ENCODE data around the gene ABCB9. TPM values are rescaled to one million over a fixed set of nuclear protein-coding genes. Genes with fewer than 3 reads are reported as not detected.
"Not testable (repeated sequence)": the region's sequence is repeated elsewhere in the genome, so short reads cannot be mapped to it uniquely, and the experiment has no call there.

Gene ABCB9
- total RNA-seq, 1 experiment from 2014 or later = 11.0 TPM

DNA sequence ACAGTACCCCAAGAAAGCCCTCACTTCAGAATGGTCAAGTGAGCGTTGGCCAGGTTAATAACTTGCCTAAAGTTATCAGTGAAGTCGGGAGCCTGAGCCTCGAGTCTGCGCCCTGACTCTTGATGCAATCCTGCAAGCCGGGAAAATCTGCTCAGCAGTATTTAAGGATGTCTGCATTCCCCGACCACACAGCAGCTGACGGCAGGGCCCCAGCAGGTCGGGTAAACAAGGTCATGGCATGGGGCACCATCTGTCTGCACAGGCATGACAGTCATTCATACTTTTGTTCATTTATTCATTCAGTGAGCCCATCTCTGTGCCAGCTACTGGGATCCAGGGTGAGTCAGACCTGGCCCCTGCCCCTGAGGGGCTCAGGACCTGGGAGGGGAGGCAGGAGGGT, 11.1 kb downstream of the ABCB9 start:
- no peak for DNase-seq (ENCODE audit: low read depth in 1 of 2, low spot score in 2 of 2)
- Histone ChIP-seq H3K27me3 (replicated peaks) (no peaks in the 10 kb centered on the region), H3K4me3 (no peak overlapping the region), H3K9me3 (replicated peaks) (no peaks in the 10 kb centered on the region), H3K27ac (no peak overlapping the region), H3K4me1 (replicated peaks) (peaks cover 47% of the 10 kb centered on the region), H3K36me3 (peaks cover 23% of the 10 kb centered on the region)

- H3K27ac ChIP-seq = 0 out of 2 replicates have a peak overlapping the region, but pooled peaks have one; percentile 11
Observed at GRCh38 chr12:122951979-122952892, 14.0 kb downstream of the ABCB9 start.

DNA sequence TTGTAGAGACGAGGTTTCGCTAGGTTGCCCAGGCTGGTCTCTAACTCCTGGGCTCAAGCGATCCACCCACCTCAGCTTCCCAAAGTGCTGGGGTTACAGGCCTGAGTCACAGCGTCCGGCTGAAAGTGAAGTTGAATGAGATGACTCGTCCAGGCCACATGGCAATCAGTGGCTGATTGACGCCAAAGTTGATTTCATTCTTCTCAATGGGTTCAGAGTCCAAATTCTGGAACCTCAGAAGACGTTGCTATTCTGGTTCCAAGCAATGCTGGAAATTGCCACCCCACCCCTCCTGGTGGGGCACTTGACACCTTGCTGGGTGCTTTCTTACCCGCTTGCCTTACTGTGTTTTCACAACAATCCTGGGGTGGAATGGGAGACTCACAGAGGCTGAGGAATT, 14.9 kb downstream of the ABCB9 start:
- H3K36me3 ChIP-seq = peaks cover 23% of the 10 kb centered on the region
- no peaks in the 10 kb centered on the region for H3K27me3 ChIP-seq (replicated peaks)
- H3K4me3 ChIP-seq = no peak overlapping the region
- peak in 1 of 2 experiments; percentile 64 for DNase-seq (ENCODE audit: low read depth in 1 of 2, low spot score in 2 of 2)
- no peaks in the 10 kb centered on the region for H3K9me3 ChIP-seq (replicated peaks)
- peaks cover 56% of the 10 kb centered on the region for H3K4me1 ChIP-seq (replicated peaks)
- 0 out of 2 replicates have a peak overlapping the region, but pooled peaks have one; percentile 35 for H3K27ac ChIP-seq

More at GRCh38 chr12:122951979-122952892, 14.0 kb downstream of the ABCB9 start:
- peaks cover 55% of the 10 kb centered on the region for H3K4me1 ChIP-seq (replicated peaks)
- H3K36me3 ChIP-seq = peaks cover 27% of the 10 kb centered on the region
- H3K27me3 ChIP-seq (replicated peaks) = no peaks in the 10 kb centered on the region
- no peaks in the 10 kb centered on the region for H3K9me3 ChIP-seq (replicated peaks)
- H3K4me3 ChIP-seq = no peak overlapping the region
- DNase-seq (ENCODE audit: low read depth in 1 of 2, low spot score in 2 of 2) = peak in 1 of 2 experiments; percentile 69

GRCh38 chr12:122949816-122950675, 16.2 kb downstream of the ABCB9 start:
- Histone ChIP-seq H3K9me3 (replicated peaks) (no peaks in the 10 kb centered on the region), H3K36me3 (peaks cover 20% of the 10 kb centered on the region), H3K27me3 (replicated peaks) (no peaks in the 10 kb centered on the region), H3K4me3 (no peak overlapping the region), H3K27ac (no peak overlapping the region), H3K4me1 (replicated peaks) (peaks cover 61% of the 10 kb centered on the region)
- no peak for DNase-seq (ENCODE audit: low read depth in 1 of 2, low spot score in 2 of 2)

DNA sequence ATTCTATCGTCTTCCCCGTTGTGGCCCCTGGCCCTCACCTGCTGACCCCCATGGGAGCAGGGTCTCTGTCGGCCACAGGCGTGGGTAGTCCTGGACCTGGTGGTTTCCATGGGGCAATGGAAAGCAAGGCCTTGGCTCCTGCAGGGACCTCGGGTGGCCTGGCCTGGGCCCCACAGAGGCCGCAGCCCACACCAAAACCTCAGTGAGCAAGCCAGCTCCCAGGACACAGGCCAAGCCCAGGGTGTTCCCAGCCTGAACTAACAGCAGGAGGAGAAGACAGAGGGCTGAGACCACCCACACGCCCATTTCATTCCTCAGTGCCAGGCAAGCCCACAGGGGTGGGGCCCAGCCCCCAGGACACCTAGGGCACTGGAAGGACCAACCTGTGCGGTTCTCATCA, 16.9 kb downstream of the ABCB9 start:
- Histone ChIP-seq H3K4me3 (no peak overlapping the region), H3K27ac (no peak overlapping the region), H3K4me1 (replicated peaks) (peaks cover 61% of the 10 kb centered on the region), H3K9me3 (replicated peaks) (no peaks in the 10 kb centered on the region), H3K27me3 (replicated peaks) (no peaks in the 10 kb centered on the region), H3K36me3 (peaks cover 20% of the 10 kb centered on the region)
- no peak for DNase-seq (ENCODE audit: low read depth in 1 of 2, low spot score in 2 of 2)

DNA sequence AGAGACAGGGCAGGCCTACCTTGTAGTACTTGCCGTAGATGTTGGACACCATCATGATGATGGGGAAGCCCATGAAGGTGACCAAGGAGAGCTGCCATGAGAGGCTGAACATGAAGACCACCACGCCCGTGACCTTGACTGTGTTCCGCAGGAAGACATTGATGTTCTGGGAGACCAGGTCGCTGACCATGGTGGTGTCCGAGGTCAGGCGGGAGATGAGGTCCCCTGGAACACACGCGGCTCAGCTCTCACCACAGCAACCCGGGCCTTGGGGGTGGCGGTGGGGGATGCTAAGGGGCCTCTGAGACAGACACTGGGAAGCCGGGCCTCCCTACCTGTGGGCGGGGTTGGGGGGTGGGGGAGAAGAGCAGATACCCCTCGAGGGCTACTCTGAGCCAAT, 17.7 kb downstream of the ABCB9 start:
- peaks cover 17% of the 10 kb centered on the region for H3K36me3 ChIP-seq
- no peaks in the 10 kb centered on the region for H3K9me3 ChIP-seq (replicated peaks)
- DNase-seq (ENCODE audit: low read depth in 1 of 2, low spot score in 2 of 2) = no peak
- H3K27ac ChIP-seq = no peak overlapping the region
- no peak overlapping the region for H3K4me3 ChIP-seq
- H3K27me3 ChIP-seq (replicated peaks) = no peaks in the 10 kb centered on the region
- H3K4me1 ChIP-seq (replicated peaks) = peaks cover 68% of the 10 kb centered on the region

DNA sequence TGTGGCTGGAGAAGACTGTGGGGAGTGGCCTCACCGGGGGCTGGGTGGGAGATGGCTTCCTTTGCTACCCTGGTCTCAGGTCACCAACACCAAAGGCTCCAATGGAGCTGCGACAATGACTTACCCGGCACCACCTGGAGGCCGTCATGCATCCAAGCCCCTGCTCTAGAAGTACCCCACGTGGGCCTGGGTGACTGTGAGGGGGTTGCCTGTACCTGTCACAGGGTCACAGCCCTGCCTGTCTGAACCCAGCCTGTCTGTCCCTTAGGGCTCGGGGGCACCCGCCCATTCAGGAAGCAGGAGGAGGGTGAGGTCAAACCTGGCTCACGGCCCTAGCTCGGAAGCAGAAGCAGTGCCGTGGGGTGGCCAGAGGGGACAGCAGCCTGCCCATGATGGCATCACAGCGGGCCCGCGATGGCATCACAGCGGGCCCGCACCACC, 18.9 kb downstream of the ABCB9 start:
- H3K4me1 ChIP-seq (replicated peaks) = peaks cover 81% of the 10 kb centered on the region
- no peak for DNase-seq (ENCODE audit: low read depth in 1 of 2, low spot score in 2 of 2)
- H3K27me3 ChIP-seq (replicated peaks) = no peaks in the 10 kb centered on the region

GRCh38 chr12:122946690-122947341, 19.4 kb downstream of the ABCB9 start:
- Histone ChIP-seq H3K27ac (peak overlapping the region; percentile 80), H3K9me3 (replicated peaks) (no peaks in the 10 kb centered on the region), H3K27me3 (replicated peaks) (no peaks in the 10 kb centered on the region), H3K36me3 (peaks cover 15% of the 10 kb centered on the region), H3K4me1 (replicated peaks) (peaks cover 83% of the 10 kb centered on the region), H3K4me3 (no peak overlapping the region)
- peak; percentile 93 to 98 for DNase-seq (ENCODE audit: low read depth in 1 of 2, low spot score in 2 of 2)

More for the DNA sequence above, 18.9 kb downstream of the ABCB9 start:
- H3K9me3 ChIP-seq (replicated peaks) = no peaks in the 10 kb centered on the region
- H3K36me3 ChIP-seq = peaks cover 17% of the 10 kb centered on the region
- peak overlapping the region; percentile 80 for H3K27ac ChIP-seq
- H3K4me3 ChIP-seq = no peak overlapping the region

- Histone ChIP-seq H3K36me3 (peaks cover 15% of the 10 kb centered on the region), H3K27me3 (replicated peaks) (no peaks in the 10 kb centered on the region), H3K9me3 (replicated peaks) (no peaks in the 10 kb centered on the region), H3K4me3 (no peak overlapping the region), H3K27ac (peak overlapping the region; percentile 16), H3K4me1 (replicated peaks) (peaks cover 84% of the 10 kb centered on the region)
- DNase-seq (ENCODE audit: low read depth in 1 of 2, low spot score in 2 of 2) = peak; percentile 47 to 71
Observed at GRCh38 chr12:122944605-122945592, 21.4 kb downstream of the ABCB9 start.

- H3K4me1 ChIP-seq (replicated peaks) = peaks cover 79% of the 10 kb centered on the region
- H3K36me3 ChIP-seq = peaks cover 5% of the 10 kb centered on the region
- H3K27ac ChIP-seq = no peak overlapping the region
- no peak for DNase-seq (ENCODE audit: low read depth in 1 of 2, low spot score in 2 of 2)
- H3K27me3 ChIP-seq (replicated peaks) = no peaks in the 10 kb centered on the region
- H3K9me3 ChIP-seq (replicated peaks) = no peaks in the 10 kb centered on the region
- H3K4me3 ChIP-seq = no peak overlapping the region
Observed at GRCh38 chr12:122943196-122943595, 23.1 kb downstream of the ABCB9 start.

DNA sequence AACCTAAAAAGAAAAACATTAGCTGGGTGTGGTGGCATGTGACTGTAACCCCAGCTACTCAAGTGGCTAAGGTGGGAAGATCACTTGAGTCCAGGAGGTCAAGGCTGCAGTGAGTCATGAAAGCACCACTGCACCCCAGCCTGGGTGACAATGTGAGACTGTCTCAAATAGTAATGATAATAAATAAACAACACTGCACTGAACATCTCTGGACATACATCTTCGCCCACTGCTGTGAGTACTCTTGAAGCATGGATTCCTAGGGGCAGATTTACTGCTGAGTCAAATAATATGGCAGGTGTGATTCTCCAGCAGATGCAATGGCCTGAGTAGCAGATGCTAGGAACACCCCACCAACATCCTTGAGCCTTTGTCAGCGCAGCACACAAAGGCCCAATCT, 23.6 kb downstream of the ABCB9 start:
- no peak overlapping the region for H3K4me3 ChIP-seq
- DNase-seq (ENCODE audit: low read depth in 1 of 2, low spot score in 2 of 2) = peak; percentile 33 to 59

GRCh38 chr12:122941351-122941750, 24.9 kb downstream of the ABCB9 start:
- H3K9me3 ChIP-seq (replicated peaks); DNase-seq (ENCODE audit: low read depth in 1 of 2, low spot score in 2 of 2); H3K4me3 ChIP-seq; H3K27me3 ChIP-seq (replicated peaks); H3K36me3 ChIP-seq; H3K27ac ChIP-seq: not testable (repeated sequence)
- peaks cover 60% of the 10 kb centered on the region for H3K4me1 ChIP-seq (replicated peaks)

More for the DNA sequence above, 23.6 kb downstream of the ABCB9 start:
- no peaks in the 10 kb centered on the region; the same call in 1 of the 2 replicates for H3K36me3 ChIP-seq
- H3K27me3 ChIP-seq (replicated peaks) = no peaks in the 10 kb centered on the region
- H3K4me1 ChIP-seq (replicated peaks) = peaks cover 73% of the 10 kb centered on the region
- H3K27ac ChIP-seq = no peak overlapping the region
- no peaks in the 10 kb centered on the region for H3K9me3 ChIP-seq (replicated peaks)
